ENCODE data around the gene MUC2.

GRCh38 chr11:1060410-1060809 is 14.3 kb upstream of the MUC2 start:
- TF ChIP-seq POLR2AphosphoS5 (IDR thresholded peaks at IDR 0.05; ENCODE audit: low read depth) = no peak
- TF ChIP-seq CTCF (IDR thresholded peaks at IDR 0.05; ENCODE audit: insufficient read depth, low read length) = no peak
- TF ChIP-seq REST (IDR thresholded peaks at IDR 0.05; ENCODE audit: insufficient replicate concordance, low read depth) = no peak
- TF ChIP-seq SPI1 (IDR thresholded peaks at IDR 0.05; ENCODE audit: borderline replicate concordance, low read depth) = no peak
